GM18951 (cell line): ENCODE measurements around the gene ZC3HAV1L.

ENCODE experiments used
- POLR2A ChIP-seq: IDR thresholded peaks from 4 replicates; pipeline ENCODE4 v1.6.1; 2011; ENCODE audit warnings: mild to moderate bottlenecking; ENCODE audit not compliant: insufficient read length, insufficient read depth; ENCODE audit errors: extremely low read depth
- in situ Hi-C: fragments of 300-500 bp; cut with MboI; formaldehyde crosslinking; loops from one replicate; pipeline ENCODE4 v1.12.0; 2022; ENCODE audit warnings: low sequenced_read_pairs, mixed read lengths, inconsistent platforms; ENCODE audit not compliant: unreplicated experiment

The ZC3HAV1L gene

GRCh38 chr7:139046143-139046542 lies 10.3 kb upstream of the ZC3HAV1L start:
- in situ Hi-C loops = no loop called here
- TF ChIP-seq POLR2A = no peak

- in situ Hi-C loops = no loop called here
- no peak for TF ChIP-seq POLR2A
Observed at GRCh38 chr7:139044813-139045794, 9.3 kb upstream of the ZC3HAV1L start.

- no peak for TF ChIP-seq POLR2A
- in situ Hi-C loops = no loop called here
Observed at GRCh38 chr7:139043823-139044812, 8.3 kb upstream of the ZC3HAV1L start.

DNA sequence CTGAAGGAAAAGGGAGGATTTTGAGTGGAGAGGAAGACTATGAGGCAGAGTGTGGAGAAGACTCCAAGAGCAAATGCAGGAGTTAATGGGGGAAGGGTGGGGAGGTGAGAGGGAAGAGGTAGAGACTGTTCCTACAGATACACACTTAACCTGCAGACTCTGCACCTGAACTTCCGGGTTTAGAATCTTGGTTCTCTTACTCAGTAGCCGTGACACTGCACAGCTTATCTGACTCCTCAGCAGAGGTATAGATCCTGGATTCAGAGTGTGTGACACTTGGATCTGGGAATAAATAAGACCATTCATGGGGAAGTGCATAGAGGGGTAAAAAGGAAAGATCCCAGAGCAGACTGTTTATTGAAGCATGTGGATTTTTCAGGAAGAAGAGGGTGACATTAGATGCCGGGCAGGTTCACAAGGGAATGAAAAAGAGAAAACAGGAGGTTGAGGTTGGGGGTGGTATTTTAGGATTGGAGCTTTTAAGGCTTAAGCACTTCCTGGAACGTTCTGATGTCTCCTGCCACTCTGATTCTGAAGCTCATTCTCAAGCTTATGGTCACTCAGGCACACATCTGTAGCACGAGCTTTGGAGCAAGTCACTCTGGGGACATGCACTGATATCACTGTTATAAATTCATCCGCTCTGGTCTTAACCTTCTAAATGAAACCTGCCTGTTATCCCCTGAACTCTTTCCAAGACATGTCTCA lies 5.7 kb upstream of the ZC3HAV1L start:
- in situ Hi-C loops = no loop called here
- TF ChIP-seq POLR2A = no peak

- no peak for TF ChIP-seq POLR2A
Observed at GRCh38 chr7:139038691-139039090, 2.8 kb upstream of the ZC3HAV1L start.

DNA sequence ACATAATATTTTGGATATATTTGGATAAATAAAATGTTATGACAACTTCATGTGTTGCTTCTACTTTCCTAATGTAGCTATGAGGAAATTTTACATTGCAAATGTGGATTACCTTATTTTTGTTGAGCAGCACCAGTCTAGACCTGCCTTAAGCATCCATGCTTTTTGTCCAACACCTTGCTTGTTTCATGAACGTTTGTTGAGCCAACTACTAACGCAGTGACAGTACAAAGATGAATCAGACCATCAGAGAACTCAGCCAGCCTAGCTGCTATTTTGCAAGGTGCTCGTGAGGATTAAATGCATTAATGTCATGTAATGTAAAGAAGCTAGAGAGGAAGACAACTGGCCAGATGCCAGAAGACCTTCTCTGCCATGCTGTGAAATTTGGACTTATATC lies 1.1 kb upstream of the ZC3HAV1L start:
- no peak for TF ChIP-seq POLR2A
- in situ Hi-C loops = no loop called here

More at GRCh38 chr7:139038691-139039090, 2.8 kb upstream of the ZC3HAV1L start:
- in situ Hi-C loops = no loop called here

GRCh38 chr7:139034855-139035585 lies 822 bp downstream of the ZC3HAV1L start:
- in situ Hi-C loops = no loop called here
- TF ChIP-seq POLR2A = no peak

DNA sequence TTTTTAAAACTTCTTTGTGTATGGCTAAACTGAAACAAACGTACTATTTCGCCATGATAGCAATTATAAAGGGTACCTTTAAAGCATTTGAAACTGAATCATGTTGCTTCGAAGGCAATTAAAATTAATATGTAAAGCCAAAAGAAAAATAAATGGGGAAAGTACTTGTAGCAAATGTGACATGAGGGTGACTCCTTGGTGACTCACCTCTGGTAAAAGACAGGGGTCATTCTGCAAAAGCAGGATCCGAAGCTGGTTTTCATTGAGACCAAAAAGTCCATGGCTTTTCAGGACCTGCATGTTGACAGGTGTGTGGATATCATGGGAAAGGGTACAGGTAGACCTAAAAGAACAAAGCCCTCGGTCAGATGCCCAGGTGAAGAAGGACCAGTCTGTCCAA lies 1.5 kb downstream of the ZC3HAV1L start:
- in situ Hi-C loops = no loop called here
- TF ChIP-seq POLR2A = no peak

GRCh38 chr7:139033346-139034114 lies 2.3 kb downstream of the ZC3HAV1L start:
- no peak for TF ChIP-seq POLR2A
- in situ Hi-C loops = no loop called here

DNA sequence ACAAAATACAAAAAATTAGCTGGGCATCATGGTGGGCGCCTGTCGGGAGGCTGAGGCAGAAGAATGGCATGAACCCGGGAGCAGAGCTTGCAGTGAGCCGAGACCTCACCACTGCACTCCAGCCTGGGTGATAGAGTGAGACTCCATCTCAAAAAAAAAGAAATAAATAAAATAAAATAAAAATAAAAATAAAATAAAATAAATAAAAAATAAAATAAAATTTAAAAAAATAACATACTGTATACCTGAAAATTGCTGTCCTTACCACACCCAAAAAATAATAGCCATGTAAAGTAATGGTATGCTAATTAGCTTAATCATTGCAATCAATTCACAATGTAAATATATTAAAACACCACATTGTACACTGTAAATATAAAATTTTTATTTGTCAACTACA lies 3.4 kb downstream of the ZC3HAV1L start:
- no peak for TF ChIP-seq POLR2A
- in situ Hi-C loops = no loop called here

DNA sequence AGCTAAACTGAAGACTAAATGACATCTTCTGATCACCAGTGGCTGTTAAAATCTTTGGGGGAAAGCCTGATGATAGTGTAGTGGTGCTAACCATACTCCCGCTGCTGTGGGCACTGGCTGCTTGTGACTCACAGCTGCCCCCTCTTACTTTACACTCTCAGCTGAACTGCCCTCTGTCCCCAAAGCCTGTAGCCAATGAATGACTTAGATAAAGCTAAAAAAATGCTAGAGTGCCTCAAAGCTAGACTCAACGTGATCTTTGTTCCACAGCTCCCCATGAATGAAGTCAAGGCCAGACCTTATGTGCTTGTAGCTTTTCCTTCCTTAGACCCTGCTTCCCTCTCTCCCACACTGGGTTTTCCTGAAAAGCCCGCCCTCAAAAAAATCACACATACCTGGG lies 6.5 kb downstream of the ZC3HAV1L start:
- TF ChIP-seq POLR2A = no peak
- in situ Hi-C loops = no loop called here
